CD14-positive monocyte (primary cell): ENCODE measurements around the gene SPEF2. TPM values are rescaled to one million over a fixed set of nuclear protein-coding genes. Genes with fewer than 3 reads are reported as not detected.

Source experiments
- DNase-seq, 3 donors: peaks; one replicate each; pipeline ENCODE4 v3.0.0-alpha.2; 2011 to 2022
- H2AFZ ChIP-seq: 2 replicates; pipeline ENCODE4 v1.6.0; 2012; ENCODE audit warnings: mild to moderate bottlenecking, low read depth, low read length, inconsistent platforms; ENCODE audit not compliant: insufficient read depth, poor library complexity, severe bottlenecking
- H3K27ac ChIP-seq, 2 donors: 1 replicate in 1 of 2; 2 replicates in 1 of 2; pipeline ENCODE4 v1.5.1; 2012 to 2013; ENCODE audit warnings: low read length in 2 of 2, control low read depth in 1 of 2, inconsistent platforms in 1 of 2, low read depth in 1 of 2, mild to moderate bottlenecking in 1 of 2
- H3K27me3 ChIP-seq, 2 donors: one replicate each; pipeline versions ENCODE4 v1.6.0 to v1.6.1; 2011 to 2013; ENCODE audit warnings: low read length in 2 of 2; ENCODE audit not compliant: control insufficient read depth in 2 of 2, insufficient read depth in 2 of 2
- H3K36me3 ChIP-seq, 2 donors: replicated peaks in 1 of 2; 1 replicate in 1 of 2; 2 replicates in 1 of 2; pipeline versions ENCODE4 v1.5.1 to v1.6.1; 2012 to 2013; ENCODE audit warnings: low read length in 2 of 2, control low read depth in 1 of 2, inconsistent platforms in 1 of 2, mild to moderate bottlenecking in 1 of 2; ENCODE audit not compliant: insufficient read depth in 2 of 2, control insufficient read depth in 1 of 2
- H3K4me1 ChIP-seq, 2 donors: 1 replicate in 1 of 2; 2 replicates in 1 of 2; pipeline versions ENCODE4 v1.5.1 to v1.6.1; 2012 to 2013; ENCODE audit warnings: low read length in 2 of 2, control low read depth in 1 of 2, inconsistent platforms in 1 of 2, mild to moderate bottlenecking in 1 of 2, moderate library complexity in 1 of 2; ENCODE audit not compliant: insufficient read depth in 2 of 2, control insufficient read depth in 1 of 2
- H3K4me2 ChIP-seq: replicated peaks from 2 replicates; pipeline ENCODE3; 2012; ENCODE audit warnings: low read length, moderate library complexity, mild to moderate bottlenecking; ENCODE audit not compliant: poor library complexity, severe bottlenecking; ENCODE audit errors: extremely low read depth
- H3K4me3 ChIP-seq, 3 experiments: fragments of 200-600 bp in 1 of 3; sonication (generic) in 1 of 3; replicated peaks in 1 of 3; 1 replicate in 2 of 3; 2 replicates in 1 of 3; pipeline ENCODE4 v1.5.1; 2011 to 2013; ENCODE audit warnings: low read length in 3 of 3, mild to moderate bottlenecking in 3 of 3, control low read depth in 2 of 3, low read depth in 2 of 3, inconsistent platforms in 1 of 3, moderate library complexity in 1 of 3
- H3K79me2 ChIP-seq: 2 replicates; pipeline ENCODE4 v1.6.0; 2012; ENCODE audit warnings: mild to moderate bottlenecking, control low read depth, inconsistent platforms, low read length, moderate library complexity; ENCODE audit not compliant: insufficient read depth
- H3K9ac ChIP-seq: 2 replicates; pipeline ENCODE4 v1.6.0; 2017; ENCODE audit warnings: low read length, mild to moderate bottlenecking; ENCODE audit not compliant: insufficient read depth, poor library complexity, severe bottlenecking
- H3K9me3 ChIP-seq, 2 donors: replicated peaks in 1 of 2; 1 replicate in 1 of 2; 2 replicates in 1 of 2; pipeline versions ENCODE4 v1.5.1 to v1.6.1; 2012 to 2013; ENCODE audit warnings: low read length in 2 of 2, control low read depth in 1 of 2; ENCODE audit not compliant: control insufficient read depth in 1 of 2, insufficient read depth in 1 of 2
- H4K20me1 ChIP-seq: 2 replicates; pipeline ENCODE4 v1.6.0; 2012; ENCODE audit warnings: mild to moderate bottlenecking, low read length, control low read depth, moderate library complexity; ENCODE audit not compliant: insufficient read depth
- H3K27ac Mint-ChIP-seq, 7 donors: one replicate each; pipeline ENCODE4 v1.8.0; 2020; ENCODE audit warnings: mild to moderate bottlenecking in 7 of 7, mixed read lengths in 7 of 7, moderate library complexity in 6 of 7, inconsistent platforms in 2 of 7
- H3K27me3 Mint-ChIP-seq, 3 donors: one replicate each; pipeline ENCODE4 v1.8.0; 2021 to 2022; ENCODE audit warnings: low read depth in 3 of 3, mild to moderate bottlenecking in 3 of 3, mixed read lengths in 3 of 3, moderate library complexity in 3 of 3, inconsistent platforms in 1 of 3
- H3K36me3 Mint-ChIP-seq, 2 donors: one replicate each; pipeline ENCODE4 v1.8.0; 2020; ENCODE audit warnings: mixed read lengths in 2 of 2, inconsistent platforms in 1 of 2, mild to moderate bottlenecking in 1 of 2
- H3K4me1 Mint-ChIP-seq: one replicate; pipeline ENCODE4 v1.8.0; 2020; ENCODE audit warnings: mild to moderate bottlenecking, mixed read lengths
- H3K4me3 Mint-ChIP-seq, 2 donors: one replicate each; pipeline ENCODE4 v1.8.0; 2020; ENCODE audit warnings: mild to moderate bottlenecking in 2 of 2, mixed read lengths in 2 of 2, moderate library complexity in 1 of 2
- H3K9me3 Mint-ChIP-seq, 7 donors: one replicate each; pipeline ENCODE4 v1.8.0; 2020 to 2022; ENCODE audit warnings: mixed read lengths in 7 of 7, mild to moderate bottlenecking in 6 of 7, moderate library complexity in 6 of 7, inconsistent platforms in 2 of 7
- WGBS: methylation state at CpG from one replicate; pipeline ENCODE4 v1.1.5; 2013; ENCODE audit warnings: missing lambda C conversion rate; ENCODE audit not compliant: insufficient coverage; 5-methylcytosine and 5-hydroxymethylcytosine counted together
- intact Hi-C, 2 donors: fragments of 100-400 bp; cut with micrococcal nuclease; formaldehyde crosslinking; loops; one replicate each; pipeline versions ENCODE4 v1.15.0 to v1.15.1; 2023
- polyA plus RNA-seq, 3 donors: library from polyadenylated mRNA; depleted of rRNA in 1 of 3; unstranded in 2 of 3; stranded (reverse) in 1 of 3; fragments of 300-500 nt in 2 of 3; fragments of >200 nt in 1 of 3; fragmentation: Illumina TruSeq in 2 of 3; gene quantifications; 1 replicate in 2 of 3; 2 replicates in 1 of 3; pipeline ENCODE4 v1.2.3, GENCODE V29; 2012 to 2021
- TF ChIP-seq, protein P1 (sequence below): fragments of 200-600 bp; IDR thresholded peaks from one replicate; pipeline ENCODE4 v1.8.0; 2022; ENCODE audit warnings: antibody characterized with exemption, mild to moderate bottlenecking

The SPEF2 gene
- polyA plus RNA-seq, 3 donors = 0.46 to 0.96 (median 0.48) TPM

GRCh38 chr5:35823347-35824098 lies 205.9 kb downstream of the SPEF2 start:
- H3K4me2 ChIP-seq = no peak overlapping the region
- Mint-ChIP-seq H3K36me3 (no peaks in the 10 kb centered on the region), H3K27ac (no peak overlapping the region), H3K27me3 (peaks cover 0 to 3% (median 1%) of the 10 kb centered on the region in 3 donors), H3K9me3 (peaks cover 0 to 2% (median 0%) of the 10 kb centered on the region in 7 donors), H3K4me1 (peaks cover 12% of the 10 kb centered on the region), H3K4me3 (no peak overlapping the region)
- no peak for DNase-seq
- no peaks in the 10 kb centered on the region for H3K27me3 ChIP-seq
- WGBS = 77% methylated on average over 6 of the region's 7 CpGs
- no peaks in the 10 kb centered on the region for H3K9me3 ChIP-seq
- intact Hi-C loops = no loop called here
- H3K79me2 ChIP-seq = no peaks in the 10 kb centered on the region
- peaks cover 6 to 9% of the 10 kb centered on the region in 2 donors for H3K4me1 ChIP-seq
- H3K4me3 ChIP-seq = no peak overlapping the region
- H4K20me1 ChIP-seq = no peaks in the 10 kb centered on the region
- H2AFZ ChIP-seq = no peak overlapping the region
- H3K27ac ChIP-seq = no peak overlapping the region
- TF ChIP-seq, protein P1, sequence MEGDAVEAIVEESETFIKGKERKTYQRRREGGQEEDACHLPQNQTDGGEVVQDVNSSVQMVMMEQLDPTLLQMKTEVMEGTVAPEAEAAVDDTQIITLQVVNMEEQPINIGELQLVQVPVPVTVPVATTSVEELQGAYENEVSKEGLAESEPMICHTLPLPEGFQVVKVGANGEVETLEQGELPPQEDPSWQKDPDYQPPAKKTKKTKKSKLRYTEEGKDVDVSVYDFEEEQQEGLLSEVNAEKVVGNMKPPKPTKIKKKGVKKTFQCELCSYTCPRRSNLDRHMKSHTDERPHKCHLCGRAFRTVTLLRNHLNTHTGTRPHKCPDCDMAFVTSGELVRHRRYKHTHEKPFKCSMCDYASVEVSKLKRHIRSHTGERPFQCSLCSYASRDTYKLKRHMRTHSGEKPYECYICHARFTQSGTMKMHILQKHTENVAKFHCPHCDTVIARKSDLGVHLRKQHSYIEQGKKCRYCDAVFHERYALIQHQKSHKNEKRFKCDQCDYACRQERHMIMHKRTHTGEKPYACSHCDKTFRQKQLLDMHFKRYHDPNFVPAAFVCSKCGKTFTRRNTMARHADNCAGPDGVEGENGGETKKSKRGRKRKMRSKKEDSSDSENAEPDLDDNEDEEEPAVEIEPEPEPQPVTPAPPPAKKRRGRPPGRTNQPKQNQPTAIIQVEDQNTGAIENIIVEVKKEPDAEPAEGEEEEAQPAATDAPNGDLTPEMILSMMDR = no peak
- no peak overlapping the region for H3K9ac ChIP-seq
- H3K36me3 ChIP-seq = no peaks in the 10 kb centered on the region

GRCh38 chr5:35826056-35826455 lies 208.4 kb downstream of the SPEF2 start:
- Histone ChIP-seq H3K4me1 (peaks cover 2% of the 10 kb centered on the region in 2 donors), H3K36me3 (no peaks in the 10 kb centered on the region), H3K27ac (no peak overlapping the region), H3K9ac (no peak overlapping the region), H3K27me3 (no peaks in the 10 kb centered on the region), H4K20me1 (no peaks in the 10 kb centered on the region), H3K4me3 (no peak overlapping the region), H3K4me2 (no peak overlapping the region), H3K9me3 (no peaks in the 10 kb centered on the region), H2AFZ (no peak overlapping the region), H3K79me2 (no peaks in the 10 kb centered on the region)
- Mint-ChIP-seq H3K36me3 (no peaks in the 10 kb centered on the region), H3K27ac (no peak overlapping the region), H3K27me3 (peaks cover 0 to 3% (median 0%) of the 10 kb centered on the region in 3 donors), H3K9me3 (peaks cover 0 to 1% (median 0%) of the 10 kb centered on the region in 7 donors), H3K4me1 (peaks cover 3% of the 10 kb centered on the region), H3K4me3 (no peak overlapping the region)
- no CpG with 5 or more reads among the region's 3 CpGs for WGBS
- TF ChIP-seq, protein P1 = no peak
- intact Hi-C loops = no loop called here
- no peak for DNase-seq
